OCI-LY7 (cell line): ENCODE measurements around the gene NUP160. TPM values are rescaled to one million over a fixed set of nuclear protein-coding genes. Genes with fewer than 3 reads are reported as not detected.

Experiments
- BruUV-seq: library from RNA; stranded (reverse); fragments of 400-500 nt; replicated peaks from 2 replicates; lab custom pipeline; 2021; lab: Mats Ljungman, UMichigan
- CTCF ChIA-PET: fragments of 300-600 bp; sonication (Branson Sonifier 250); formaldehyde crosslinking; loops from one replicate; lab custom pipeline; 2022; ENCODE audit warnings: antibody characterized with exemption; ENCODE audit not compliant: unreplicated experiment; lab: Charles Lee
- POLR2A ChIA-PET: fragments of 300-600 bp; sonication (Branson Sonifier 250); formaldehyde crosslinking; loops from one replicate; lab custom pipeline; 2022; ENCODE audit warnings: antibody characterized with exemption; lab: Charles Lee
- DNase-seq: peaks from one replicate; pipeline ENCODE4 v3.0.0-alpha.2; 2015; ENCODE audit warnings: low spot score
- H2AFZ ChIP-seq: fragments of 200-600 bp; sonication (generic), shearing (Covaris generic); 2 replicates; pipeline ENCODE4 v1.6.1; 2014; ENCODE audit warnings: mild to moderate bottlenecking, antibody characterized with exemption, low read length, moderate library complexity
- H3K27ac ChIP-seq: fragments of 200-600 bp; sonication (generic); 2 replicates; pipeline ENCODE4 v1.5.1; 2014; ENCODE audit warnings: mixed run types, low read depth, mild to moderate bottlenecking, moderate library complexity, low read length, inconsistent platforms; ENCODE audit not compliant: poor library complexity, severe bottlenecking
- H3K36me3 ChIP-seq: fragments of 200-600 bp; sonication (generic); 2 replicates; pipeline ENCODE4 v1.6.1; 2014; ENCODE audit warnings: mild to moderate bottlenecking, antibody characterized with exemption, low read length, moderate library complexity, mixed read lengths; ENCODE audit not compliant: insufficient read depth
- H3K4me1 ChIP-seq: fragments of 200-600 bp; sonication (generic); 2 replicates; pipeline ENCODE4 v1.5.1; 2014; ENCODE audit warnings: mild to moderate bottlenecking, low read length; ENCODE audit not compliant: insufficient read depth, poor library complexity, severe bottlenecking
- H3K4me2 ChIP-seq: fragments of 200-600 bp; sonication (generic); 2 replicates; pipeline ENCODE4 v1.6.1; 2014; ENCODE audit warnings: mild to moderate bottlenecking, low read length
- H3K4me3 ChIP-seq: fragments of 200-600 bp; sonication (generic); 2 replicates; pipeline ENCODE4 v1.5.1; 2014; ENCODE audit warnings: mild to moderate bottlenecking, low read depth, low read length; ENCODE audit not compliant: poor library complexity, severe bottlenecking
- H3K79me2 ChIP-seq: fragments of 200-600 bp; sonication (generic); 2 replicates; pipeline ENCODE4 v1.6.1; 2016; ENCODE audit warnings: low read depth, mild to moderate bottlenecking, low read length, moderate library complexity, mixed read lengths; ENCODE audit not compliant: insufficient read depth
- H3K9me2 ChIP-seq: fragments of 200-600 bp; sonication (generic); 2 replicates; pipeline ENCODE4 v1.6.1; 2016; ENCODE audit warnings: mild to moderate bottlenecking, low read length, mixed read lengths; ENCODE audit not compliant: insufficient read depth
- H3K9me3 ChIP-seq: fragments of 200-600 bp; sonication (generic); 2 replicates; pipeline ENCODE4 v1.6.1; 2014; ENCODE audit warnings: mild to moderate bottlenecking, mixed run types, low read length, mixed read lengths
- H4K20me1 ChIP-seq: fragments of 200-600 bp; sonication (generic); 2 replicates; pipeline ENCODE4 v1.6.1; 2014; ENCODE audit warnings: mild to moderate bottlenecking, antibody characterized with exemption, low read length, moderate library complexity, mixed read lengths; ENCODE audit not compliant: insufficient read depth
- EZH2phosphoT487 ChIP-seq: fragments of 200-600 bp; sonication (generic); IDR thresholded peaks from 2 replicates; pipeline ENCODE4 v1.6.1; 2018; ENCODE audit warnings: low read depth, borderline replicate concordance, mild to moderate bottlenecking, mixed run types, antibody characterized with exemption, low read length, moderate library complexity, mixed read lengths
- intact Hi-C: fragments of 100-400 bp; cut with micrococcal nuclease; formaldehyde crosslinking; loops from one replicate; pipeline ENCODE4 v1.10.0; 2022; ENCODE audit not compliant: unreplicated experiment
- total RNA-seq, 2 experiments: library from RNA; depleted of rRNA in 1 of 2; stranded (reverse); fragments of >200 nt in 1 of 2; shearing (Covaris generic) in 1 of 2; gene quantifications; 2 replicates each; pipeline ENCODE4 v1.2.3, GENCODE V29; 2014 to 2022
- TF ChIP-seq, protein P1 (sequence below): fragments of 200-600 bp; sonication (generic); conservative IDR thresholded peaks from 2 replicates; pipeline ENCODE4 v1.5.1; 2014; ENCODE audit warnings: mild to moderate bottlenecking, antibody characterized with exemption, low read length, moderate library complexity, mixed read lengths

The NUP160 gene
- total RNA-seq, 2 experiments from 2014 or later = 32.0 to 70.6 TPM

DNA sequence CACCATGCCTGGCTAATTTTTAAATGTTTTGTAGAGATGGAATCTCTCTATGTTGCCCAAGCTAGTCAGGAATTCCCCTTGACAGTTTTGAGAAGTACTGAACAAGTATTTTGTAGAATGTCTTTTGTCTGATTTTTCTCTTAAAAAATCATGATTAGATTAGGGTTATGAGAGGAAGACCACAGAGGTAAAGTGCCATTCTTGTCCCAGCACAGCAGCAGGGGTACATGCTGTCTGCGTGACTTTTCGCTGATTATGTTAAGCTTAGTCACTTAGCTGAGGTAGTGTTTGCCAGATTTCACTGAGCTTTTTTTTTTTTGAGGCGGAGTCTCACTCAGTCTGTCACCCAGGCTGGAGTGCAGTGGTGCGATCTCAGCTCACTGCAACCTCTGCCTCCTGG is 13.6 kb upstream of the NUP160 start:
- H2AFZ ChIP-seq = no peak overlapping the region
- DNase-seq = no peak
- H3K9me2 ChIP-seq = no peaks in the 10 kb centered on the region
- H3K9me3 ChIP-seq = no peaks in the 10 kb centered on the region
- H3K4me3 ChIP-seq = no peak overlapping the region
- BruUV-seq = no TSS peak
- H4K20me1 ChIP-seq = no peaks in the 10 kb centered on the region
- no peak overlapping the region for H3K27ac ChIP-seq
- H3K4me2 ChIP-seq = no peak overlapping the region
- peaks cover 76% of the 10 kb centered on the region for H3K4me1 ChIP-seq
- H3K79me2 ChIP-seq = no peaks in the 10 kb centered on the region
- intact Hi-C loops = no loop called here
- no peak for TF ChIP-seq EZH2phosphoT487
- TF ChIP-seq, protein P1, sequence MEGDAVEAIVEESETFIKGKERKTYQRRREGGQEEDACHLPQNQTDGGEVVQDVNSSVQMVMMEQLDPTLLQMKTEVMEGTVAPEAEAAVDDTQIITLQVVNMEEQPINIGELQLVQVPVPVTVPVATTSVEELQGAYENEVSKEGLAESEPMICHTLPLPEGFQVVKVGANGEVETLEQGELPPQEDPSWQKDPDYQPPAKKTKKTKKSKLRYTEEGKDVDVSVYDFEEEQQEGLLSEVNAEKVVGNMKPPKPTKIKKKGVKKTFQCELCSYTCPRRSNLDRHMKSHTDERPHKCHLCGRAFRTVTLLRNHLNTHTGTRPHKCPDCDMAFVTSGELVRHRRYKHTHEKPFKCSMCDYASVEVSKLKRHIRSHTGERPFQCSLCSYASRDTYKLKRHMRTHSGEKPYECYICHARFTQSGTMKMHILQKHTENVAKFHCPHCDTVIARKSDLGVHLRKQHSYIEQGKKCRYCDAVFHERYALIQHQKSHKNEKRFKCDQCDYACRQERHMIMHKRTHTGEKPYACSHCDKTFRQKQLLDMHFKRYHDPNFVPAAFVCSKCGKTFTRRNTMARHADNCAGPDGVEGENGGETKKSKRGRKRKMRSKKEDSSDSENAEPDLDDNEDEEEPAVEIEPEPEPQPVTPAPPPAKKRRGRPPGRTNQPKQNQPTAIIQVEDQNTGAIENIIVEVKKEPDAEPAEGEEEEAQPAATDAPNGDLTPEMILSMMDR = no peak
- ChIA-PET CTCF (no interaction called here), POLR2A (interaction anchor here (0.6 to 2.2 kb wide), 2 partner anchors 17 to 117 kb away, joined by 3 to 4 read pairs; no protein-coding TSS in a partner anchor)
- no peaks in the 10 kb centered on the region for H3K36me3 ChIP-seq

DNA sequence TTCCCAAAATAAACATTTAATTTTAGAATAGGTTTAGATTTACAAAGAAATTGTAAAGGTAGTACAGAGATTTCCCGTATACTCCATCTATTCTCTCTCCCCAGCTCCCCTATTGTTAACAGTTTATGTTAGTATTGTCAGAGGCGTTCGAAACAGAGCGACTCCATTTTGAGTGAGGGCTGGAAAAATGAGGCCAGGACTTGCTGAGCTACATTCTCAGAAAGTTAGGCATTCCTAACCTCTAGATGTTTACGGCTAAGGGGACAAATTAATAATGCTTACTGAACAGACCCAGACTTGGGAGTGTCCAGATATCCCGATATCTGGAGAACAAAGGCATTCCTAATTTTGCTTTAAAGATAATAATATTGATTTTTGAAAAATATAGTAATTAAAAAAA is 12.4 kb upstream of the NUP160 start:
- intact Hi-C loops = no loop called here

More for the DNA sequence above, 12.4 kb upstream of the NUP160 start:
- ChIA-PET POLR2A (interaction anchor here (0.6 to 2.2 kb wide), 4 partner anchors 10 to 60 kb away, joined by 3 to 4 read pairs (median 4); no protein-coding TSS in a partner anchor), CTCF (no interaction called here)
- H4K20me1 ChIP-seq = no peaks in the 10 kb centered on the region
- no peak overlapping the region for H3K27ac ChIP-seq
- no peaks in the 10 kb centered on the region for H3K9me3 ChIP-seq
- H3K4me1 ChIP-seq = peaks cover 88% of the 10 kb centered on the region
- H3K9me2 ChIP-seq = no peaks in the 10 kb centered on the region
- H3K36me3 ChIP-seq = no peaks in the 10 kb centered on the region
- no peaks in the 10 kb centered on the region for H3K79me2 ChIP-seq
- no peak for TF ChIP-seq EZH2phosphoT487
- TF ChIP-seq, protein P1 = no peak
- BruUV-seq = no TSS peak
- H3K4me2 ChIP-seq = no peak overlapping the region
- no peak for DNase-seq
- no peak overlapping the region for H2AFZ ChIP-seq
- H3K4me3 ChIP-seq = no peak overlapping the region
